ENCODE results near the gene CCDC201.

The CCDC201 gene

DNA sequence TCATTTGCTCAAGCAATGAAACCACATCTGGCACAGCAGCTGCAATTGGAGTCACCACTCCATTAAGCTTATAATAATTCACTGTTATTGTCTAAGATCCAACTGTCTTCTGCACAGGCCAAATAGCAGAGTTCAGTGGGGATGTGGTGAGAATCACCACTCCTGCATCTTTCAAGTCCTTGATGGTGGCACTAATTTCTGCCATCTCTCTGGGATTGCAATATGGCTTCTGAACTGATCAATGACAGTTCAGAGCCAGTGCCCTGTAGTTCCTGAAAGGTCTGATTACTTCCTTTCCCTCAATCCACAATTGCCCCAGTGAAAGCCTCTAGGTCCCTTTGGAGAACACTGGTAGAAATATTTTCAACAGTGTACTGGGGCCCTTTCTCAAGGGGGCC, 21.8 kb upstream of the CCDC201 start:
- TF ChIP-seq, protein P1, sequence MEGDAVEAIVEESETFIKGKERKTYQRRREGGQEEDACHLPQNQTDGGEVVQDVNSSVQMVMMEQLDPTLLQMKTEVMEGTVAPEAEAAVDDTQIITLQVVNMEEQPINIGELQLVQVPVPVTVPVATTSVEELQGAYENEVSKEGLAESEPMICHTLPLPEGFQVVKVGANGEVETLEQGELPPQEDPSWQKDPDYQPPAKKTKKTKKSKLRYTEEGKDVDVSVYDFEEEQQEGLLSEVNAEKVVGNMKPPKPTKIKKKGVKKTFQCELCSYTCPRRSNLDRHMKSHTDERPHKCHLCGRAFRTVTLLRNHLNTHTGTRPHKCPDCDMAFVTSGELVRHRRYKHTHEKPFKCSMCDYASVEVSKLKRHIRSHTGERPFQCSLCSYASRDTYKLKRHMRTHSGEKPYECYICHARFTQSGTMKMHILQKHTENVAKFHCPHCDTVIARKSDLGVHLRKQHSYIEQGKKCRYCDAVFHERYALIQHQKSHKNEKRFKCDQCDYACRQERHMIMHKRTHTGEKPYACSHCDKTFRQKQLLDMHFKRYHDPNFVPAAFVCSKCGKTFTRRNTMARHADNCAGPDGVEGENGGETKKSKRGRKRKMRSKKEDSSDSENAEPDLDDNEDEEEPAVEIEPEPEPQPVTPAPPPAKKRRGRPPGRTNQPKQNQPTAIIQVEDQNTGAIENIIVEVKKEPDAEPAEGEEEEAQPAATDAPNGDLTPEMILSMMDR (IDR thresholded peaks at IDR 0.05): no peak
- Histone ChIP-seq H3K79me2 (no peaks in the 10 kb centered on the region), H3K27ac (no peak overlapping the region), H3K9me3 (ENCODE audit: control insufficient read depth, low read length) (no peaks in the 10 kb centered on the region), H2AFZ (no peak overlapping the region), H3K4me2 (ENCODE audit: low read length) (no peak overlapping the region), H3K4me1 (no peaks in the 10 kb centered on the region), H3K9ac (no peak overlapping the region), H3K36me3 (ENCODE audit: control insufficient read depth, insufficient read depth, low read length) (no peaks in the 10 kb centered on the region), H3K27me3 (ENCODE audit: control insufficient read depth, insufficient read depth, low read length) (no peaks in the 10 kb centered on the region), H3K4me3 (ENCODE audit: low read depth, low read length) (no peak overlapping the region)

DNA sequence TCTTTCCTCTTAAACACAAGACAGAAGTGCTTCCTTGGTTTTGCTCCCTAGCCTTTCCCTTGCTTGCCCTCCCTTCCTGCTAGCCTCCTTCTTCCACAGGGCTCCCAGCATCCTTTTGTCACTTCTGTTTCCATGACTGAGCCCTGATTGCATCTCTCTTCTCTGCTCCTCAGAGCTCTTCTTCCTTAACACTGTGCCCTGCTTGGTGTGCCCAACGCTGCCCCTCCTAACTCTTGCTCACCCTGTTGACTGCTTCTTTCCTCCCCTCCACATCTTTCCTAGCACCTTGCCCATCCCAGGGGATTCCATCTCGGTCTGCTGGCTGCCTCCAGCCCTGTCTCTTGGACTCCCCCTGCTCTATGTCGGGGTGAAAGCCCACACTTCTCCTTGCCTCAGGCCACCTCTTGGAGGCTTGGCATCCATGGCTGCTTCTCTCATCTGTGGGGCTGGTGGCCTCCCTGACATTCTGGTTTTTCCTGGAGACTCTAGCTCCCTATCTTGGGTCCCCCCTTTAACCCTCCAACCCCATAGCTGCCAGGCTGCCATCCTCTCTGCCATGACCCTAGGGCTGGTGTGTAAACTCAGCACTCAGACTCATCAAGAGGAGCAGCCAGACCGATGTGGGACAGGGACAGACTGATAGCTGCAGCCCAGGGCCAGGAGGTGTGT, 21.2 kb upstream of the CCDC201 start:
- H3K79me2 ChIP-seq: no peaks in the 10 kb centered on the region
- no peak overlapping the region for H3K9ac ChIP-seq
- TF ChIP-seq, protein P1 (IDR thresholded peaks at IDR 0.05): no peak
- H3K4me3 ChIP-seq (ENCODE audit: low read depth, low read length): no peak overlapping the region
- H2AFZ ChIP-seq: no peak overlapping the region
- no peaks in the 10 kb centered on the region for H3K36me3 ChIP-seq (ENCODE audit: control insufficient read depth, insufficient read depth, low read length)
- H3K27ac ChIP-seq: no peak overlapping the region
- no peaks in the 10 kb centered on the region for H3K27me3 ChIP-seq (ENCODE audit: control insufficient read depth, insufficient read depth, low read length)
- H3K9me3 ChIP-seq (ENCODE audit: control insufficient read depth, low read length): no peaks in the 10 kb centered on the region
- H3K4me2 ChIP-seq (ENCODE audit: low read length): no peak overlapping the region
- no peaks in the 10 kb centered on the region for H3K4me1 ChIP-seq

DNA sequence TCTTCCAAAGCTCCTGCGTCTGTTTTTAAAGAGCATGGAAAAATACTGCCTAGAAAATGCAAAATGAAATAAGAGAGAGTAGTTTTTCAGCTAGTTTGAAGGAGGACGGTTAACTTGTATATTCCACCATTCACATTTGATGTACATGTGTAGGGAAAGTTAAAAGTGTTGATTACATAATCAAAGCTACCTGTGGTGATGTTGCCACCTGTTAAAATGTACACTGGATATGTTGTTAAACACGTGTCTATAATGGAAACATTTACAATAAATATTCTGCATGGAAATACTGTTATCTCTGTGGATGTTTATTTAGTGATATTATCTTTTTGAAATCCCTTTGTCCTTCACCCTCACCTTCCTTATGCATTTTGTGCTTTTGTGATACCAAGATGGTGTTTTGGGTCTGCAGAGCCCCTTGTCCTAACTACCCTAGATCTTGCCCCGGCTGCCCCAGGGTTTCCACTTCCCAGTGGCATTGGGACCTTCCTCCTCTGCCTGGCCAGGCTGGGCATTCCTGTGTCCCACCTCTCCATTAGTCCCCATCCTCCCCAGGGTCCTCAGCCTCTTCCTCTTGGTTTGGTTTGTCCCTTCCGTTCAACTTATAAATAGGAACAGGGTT, 20.6 kb upstream of the CCDC201 start:
- TF ChIP-seq, protein P1 (IDR thresholded peaks at IDR 0.05): no peak
- Histone ChIP-seq H3K79me2 (no peaks in the 10 kb centered on the region), H3K9me3 (ENCODE audit: control insufficient read depth, low read length) (no peaks in the 10 kb centered on the region), H3K27ac (no peak overlapping the region), H2AFZ (no peak overlapping the region), H3K9ac (no peak overlapping the region), H3K4me2 (ENCODE audit: low read length) (no peak overlapping the region), H3K27me3 (ENCODE audit: control insufficient read depth, insufficient read depth, low read length) (no peaks in the 10 kb centered on the region), H3K36me3 (ENCODE audit: control insufficient read depth, insufficient read depth, low read length) (no peaks in the 10 kb centered on the region), H3K4me3 (ENCODE audit: low read depth, low read length) (no peak overlapping the region), H3K4me1 (no peaks in the 10 kb centered on the region)

DNA sequence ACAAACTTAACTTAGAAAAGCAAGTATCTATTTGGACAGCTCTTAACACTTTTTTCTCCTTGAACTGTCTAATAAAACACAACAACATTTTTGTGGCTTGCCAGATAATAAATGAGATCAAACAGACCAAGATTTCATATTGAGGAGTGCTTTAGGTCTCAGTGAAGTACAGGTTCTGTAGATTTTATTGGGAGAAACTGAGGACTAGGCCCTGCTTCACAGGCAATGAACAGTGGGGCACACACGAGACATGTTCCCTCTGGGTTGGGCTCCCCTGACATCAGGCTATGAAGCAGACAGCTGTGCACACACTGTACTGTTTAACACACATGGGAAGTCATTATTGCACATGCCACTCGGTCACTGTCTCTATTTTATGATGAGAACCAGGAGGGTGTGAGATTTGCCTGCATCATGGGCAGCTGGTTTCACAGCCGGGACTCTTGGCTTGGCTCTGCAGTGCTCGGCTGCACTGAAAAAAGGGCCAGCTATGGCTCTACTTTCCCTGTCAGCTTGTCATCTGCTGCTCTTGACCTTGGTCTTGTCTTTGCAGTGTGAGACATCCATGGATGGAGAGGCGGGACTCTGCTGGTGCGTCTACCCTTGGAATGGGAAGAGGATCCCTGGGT, 19.6 kb upstream of the CCDC201 start:
- Histone ChIP-seq H2AFZ (no peak overlapping the region), H3K79me2 (no peaks in the 10 kb centered on the region), H3K27ac (no peak overlapping the region), H3K4me2 (ENCODE audit: low read length) (no peak overlapping the region), H3K27me3 (ENCODE audit: control insufficient read depth, insufficient read depth, low read length) (no peaks in the 10 kb centered on the region), H3K4me3 (ENCODE audit: low read depth, low read length) (no peak overlapping the region), H3K36me3 (ENCODE audit: control insufficient read depth, insufficient read depth, low read length) (no peaks in the 10 kb centered on the region), H3K4me1 (no peaks in the 10 kb centered on the region), H3K9me3 (ENCODE audit: control insufficient read depth, low read length) (no peaks in the 10 kb centered on the region), H3K9ac (no peak overlapping the region)
- TF ChIP-seq, protein P1 (IDR thresholded peaks at IDR 0.05): no peak
